Fibroblast of pulmonary artery (primary cell): Measurements from ENCODE around the gene CRY1.

Experiments
- DNase-seq: peaks from one replicate; pipeline ENCODE4 v3.0.0-alpha.2; 2010; ENCODE audit warnings: low read depth
- H3K4me3 ChIP-seq: replicated peaks from 2 replicates; pipeline ENCODE4 v1.5.1; 2011; ENCODE audit warnings: low read depth, mild to moderate bottlenecking, control low read depth, low read length, moderate library complexity
- CTCF ChIP-seq: IDR thresholded peaks from 2 replicates; pipeline ENCODE4 v1.5.1; 2011; ENCODE audit warnings: mild to moderate bottlenecking, control low read depth, low read length, inconsistent platforms; ENCODE audit errors: missing control alignments

CRY1 gene

GRCh38 chr12:106941481-106942156 is 151.7 kb downstream of the CRY1 start:
- no peak for DNase-seq
- TF ChIP-seq CTCF: no peak
- H3K4me3 ChIP-seq: no peak overlapping the region
